ENCODE measurements around the gene MYCBP2. TPM values are rescaled to one million over a fixed set of nuclear protein-coding genes. Genes with fewer than 3 reads are reported as not detected.

MYCBP2 gene
- total RNA-seq, 1 experiment from 2014 or later: 57.8 TPM

GRCh38 chr13:77124423-77124822 lies 202.5 kb downstream of the MYCBP2 start:
- intact Hi-C loops (cut with micrococcal nuclease; ENCODE audit: unreplicated experiment): no loop called here
- TF ChIP-seq EZH2 (IDR thresholded peaks at IDR 0.05; ENCODE audit: borderline replicate concordance, low read depth, low read length, poor library complexity, severe bottlenecking) (no peak), CTCF (conservative IDR thresholded peaks at IDR 0.05; ENCODE audit: low read depth, low read length) (no peak)
- ChIA-PET CTCF (no interaction called here), POLR2A (ENCODE audit: low non-redundant PET) (no interaction called here)
- Histone ChIP-seq H3K4me1 (ENCODE audit: insufficient read depth, low read length, poor library complexity, severe bottlenecking) (no peaks in the 10 kb centered on the region), H3K9me3 (ENCODE audit: low read depth, low read length, poor library complexity, severe bottlenecking) (no peaks in the 10 kb centered on the region), H3K27me3 (replicated peaks; ENCODE audit: insufficient read depth, low read depth, low read length, poor library complexity) (no peaks in the 10 kb centered on the region), H3K36me3 (ENCODE audit: insufficient read depth, low read length, poor library complexity, severe bottlenecking) (no peaks in the 10 kb centered on the region), H3K27ac (ENCODE audit: low read depth, low read length, poor library complexity, severe bottlenecking) (no peak overlapping the region), H3K4me3 (ENCODE audit: low read depth, low read length, poor library complexity, severe bottlenecking) (no peak overlapping the region)
- BruUV-seq (replicated peaks): no TSS peak
- no peak for DNase-seq (ENCODE audit: low spot score)

- H3K36me3 ChIP-seq (ENCODE audit: insufficient read depth, low read length, poor library complexity, severe bottlenecking): no peaks in the 10 kb centered on the region
- BruUV-seq (replicated peaks): no TSS peak
- H3K27me3 ChIP-seq (replicated peaks; ENCODE audit: insufficient read depth, low read depth, low read length, poor library complexity): no peaks in the 10 kb centered on the region
- intact Hi-C loops (cut with micrococcal nuclease; ENCODE audit: unreplicated experiment): no loop called here
- ChIA-PET POLR2A (ENCODE audit: low non-redundant PET) (no interaction called here), CTCF (no interaction called here)
- no peak overlapping the region for H3K27ac ChIP-seq (ENCODE audit: low read depth, low read length, poor library complexity, severe bottlenecking)
- TF ChIP-seq CTCF (conservative IDR thresholded peaks at IDR 0.05; ENCODE audit: low read depth, low read length) (no peak), EZH2 (IDR thresholded peaks at IDR 0.05; ENCODE audit: borderline replicate concordance, low read depth, low read length, poor library complexity, severe bottlenecking) (no peak)
- H3K9me3 ChIP-seq (ENCODE audit: low read depth, low read length, poor library complexity, severe bottlenecking): no peaks in the 10 kb centered on the region
- DNase-seq (ENCODE audit: low spot score): no peak
- H3K4me3 ChIP-seq (ENCODE audit: low read depth, low read length, poor library complexity, severe bottlenecking): no peak overlapping the region
- no peaks in the 10 kb centered on the region for H3K4me1 ChIP-seq (ENCODE audit: insufficient read depth, low read length, poor library complexity, severe bottlenecking)
These were observed 208.8 kb downstream of the MYCBP2 start for GRCh38 chr13:77118134-77118533.

GRCh38 chr13:77114271-77114670 lies 212.6 kb downstream of the MYCBP2 start:
- Histone ChIP-seq H3K27me3 (replicated peaks; ENCODE audit: insufficient read depth, low read depth, low read length, poor library complexity) (no peaks in the 10 kb centered on the region), H3K4me3 (ENCODE audit: low read depth, low read length, poor library complexity, severe bottlenecking) (no peak overlapping the region), H3K4me1 (ENCODE audit: insufficient read depth, low read length, poor library complexity, severe bottlenecking) (no peaks in the 10 kb centered on the region), H3K27ac (ENCODE audit: low read depth, low read length, poor library complexity, severe bottlenecking) (no peak overlapping the region), H3K36me3 (ENCODE audit: insufficient read depth, low read length, poor library complexity, severe bottlenecking) (no peaks in the 10 kb centered on the region), H3K9me3 (ENCODE audit: low read depth, low read length, poor library complexity, severe bottlenecking) (peaks cover 4% of the 10 kb centered on the region)
- intact Hi-C loops (cut with micrococcal nuclease; ENCODE audit: unreplicated experiment): no loop called here
- CTCF ChIA-PET: no interaction called here
- BruUV-seq (replicated peaks): no TSS peak
- TF ChIP-seq EZH2 (IDR thresholded peaks at IDR 0.05; ENCODE audit: borderline replicate concordance, low read depth, low read length, poor library complexity, severe bottlenecking) (no peak), CTCF (conservative IDR thresholded peaks at IDR 0.05; ENCODE audit: low read depth, low read length) (no peak)
- POLR2A ChIA-PET (ENCODE audit: low non-redundant PET): no interaction called here
- no peak for DNase-seq (ENCODE audit: low spot score)
